ENCODE measurements around the gene TERC. TPM values are rescaled to one million over a fixed set of nuclear protein-coding genes. Genes with fewer than 3 reads are reported as not detected.

Gene TERC
- total and polyA plus RNA-seq, 2 experiments from 2014 or later: 2.0 to 216 TPM

- Histone ChIP-seq H3K4me3 (no peak overlapping the region), H3K9me3 (ENCODE audit: low read depth) (no peaks in the 10 kb centered on the region), H3K36me3 (replicated peaks; ENCODE audit: insufficient read depth, low read depth) (no peaks in the 10 kb centered on the region), H3K4me2 (no peak overlapping the region), H3K9me2 (replicated peaks; ENCODE audit: insufficient read depth) (no peaks in the 10 kb centered on the region), H3K79me2 (no peaks in the 10 kb centered on the region), H3K27me3 (no peaks in the 10 kb centered on the region), H3K27ac (no peak overlapping the region), H2AFZ (no peak overlapping the region), H4K20me1 (ENCODE audit: insufficient read depth, poor library complexity, severe bottlenecking) (no peaks in the 10 kb centered on the region), H3K4me1 (ENCODE audit: insufficient read depth) (no peaks in the 10 kb centered on the region)
- TF ChIP-seq, protein P1, sequence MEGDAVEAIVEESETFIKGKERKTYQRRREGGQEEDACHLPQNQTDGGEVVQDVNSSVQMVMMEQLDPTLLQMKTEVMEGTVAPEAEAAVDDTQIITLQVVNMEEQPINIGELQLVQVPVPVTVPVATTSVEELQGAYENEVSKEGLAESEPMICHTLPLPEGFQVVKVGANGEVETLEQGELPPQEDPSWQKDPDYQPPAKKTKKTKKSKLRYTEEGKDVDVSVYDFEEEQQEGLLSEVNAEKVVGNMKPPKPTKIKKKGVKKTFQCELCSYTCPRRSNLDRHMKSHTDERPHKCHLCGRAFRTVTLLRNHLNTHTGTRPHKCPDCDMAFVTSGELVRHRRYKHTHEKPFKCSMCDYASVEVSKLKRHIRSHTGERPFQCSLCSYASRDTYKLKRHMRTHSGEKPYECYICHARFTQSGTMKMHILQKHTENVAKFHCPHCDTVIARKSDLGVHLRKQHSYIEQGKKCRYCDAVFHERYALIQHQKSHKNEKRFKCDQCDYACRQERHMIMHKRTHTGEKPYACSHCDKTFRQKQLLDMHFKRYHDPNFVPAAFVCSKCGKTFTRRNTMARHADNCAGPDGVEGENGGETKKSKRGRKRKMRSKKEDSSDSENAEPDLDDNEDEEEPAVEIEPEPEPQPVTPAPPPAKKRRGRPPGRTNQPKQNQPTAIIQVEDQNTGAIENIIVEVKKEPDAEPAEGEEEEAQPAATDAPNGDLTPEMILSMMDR (IDR thresholded peaks at IDR 0.05; ENCODE audit: poor library complexity): no peak
- TF ChIP-seq EZH2phosphoT487 (IDR thresholded peaks at IDR 0.05; ENCODE audit: low read depth, severe bottlenecking, unreplicated experiment) (no peak), EZH2 (IDR thresholded peaks at IDR 0.05; ENCODE audit: borderline replicate concordance) (no peak)
- no peak for DNase-seq (ENCODE audit: low spot score)
Observed at GRCh38 chr3:169790219-169790618, 25.4 kb upstream of the TERC start.

- 100% methylated on average over 1 of the region's 1 CpG for WGBS (ENCODE audit: low lambda C conversion rate, missing lambda C conversion rate)
- Histone ChIP-seq H3K27ac (no peak overlapping the region), H3K27me3 (no peaks in the 10 kb centered on the region), H3K4me2 (no peak overlapping the region), H4K20me1 (ENCODE audit: insufficient read depth, poor library complexity, severe bottlenecking) (no peaks in the 10 kb centered on the region), H3K9me2 (replicated peaks; ENCODE audit: insufficient read depth) (no peaks in the 10 kb centered on the region), H3K4me1 (ENCODE audit: insufficient read depth) (no peaks in the 10 kb centered on the region), H3K4me3 (no peak overlapping the region), H2AFZ (no peak overlapping the region), H3K79me2 (no peaks in the 10 kb centered on the region), H3K9me3 (ENCODE audit: low read depth) (no peaks in the 10 kb centered on the region), H3K36me3 (replicated peaks; ENCODE audit: insufficient read depth, low read depth) (no peaks in the 10 kb centered on the region)
- no peak for DNase-seq (ENCODE audit: low spot score)
- TF ChIP-seq EZH2phosphoT487 (IDR thresholded peaks at IDR 0.05; ENCODE audit: low read depth, severe bottlenecking, unreplicated experiment) (no peak), EZH2 (IDR thresholded peaks at IDR 0.05; ENCODE audit: borderline replicate concordance) (no peak)
- TF ChIP-seq, protein P1 (IDR thresholded peaks at IDR 0.05; ENCODE audit: poor library complexity): no peak
Observed at GRCh38 chr3:169787791-169788190, 22.9 kb upstream of the TERC start.

GRCh38 chr3:169787120-169787519 is 22.3 kb upstream of the TERC start:
- H3K9me2 ChIP-seq (replicated peaks; ENCODE audit: insufficient read depth): no peaks in the 10 kb centered on the region
- H3K4me2 ChIP-seq: no peak overlapping the region
- H3K36me3 ChIP-seq (replicated peaks; ENCODE audit: insufficient read depth, low read depth): no peaks in the 10 kb centered on the region
- no peak for DNase-seq (ENCODE audit: low spot score)
- no peaks in the 10 kb centered on the region for H3K27me3 ChIP-seq
- H3K79me2 ChIP-seq: no peaks in the 10 kb centered on the region
- no peaks in the 10 kb centered on the region for H4K20me1 ChIP-seq (ENCODE audit: insufficient read depth, poor library complexity, severe bottlenecking)
- H2AFZ ChIP-seq: no peak overlapping the region
- H3K9me3 ChIP-seq (ENCODE audit: low read depth): no peaks in the 10 kb centered on the region
- no peak overlapping the region for H3K27ac ChIP-seq
- TF ChIP-seq, protein P1 (IDR thresholded peaks at IDR 0.05; ENCODE audit: poor library complexity): no peak
- TF ChIP-seq EZH2 (IDR thresholded peaks at IDR 0.05; ENCODE audit: borderline replicate concordance) (no peak), EZH2phosphoT487 (IDR thresholded peaks at IDR 0.05; ENCODE audit: low read depth, severe bottlenecking, unreplicated experiment) (no peak)
- WGBS (ENCODE audit: low lambda C conversion rate, missing lambda C conversion rate): 99% methylated on average over 4 of the region's 4 CpGs
- H3K4me3 ChIP-seq: no peak overlapping the region
- no peaks in the 10 kb centered on the region for H3K4me1 ChIP-seq (ENCODE audit: insufficient read depth)

All from hepatocyte (in vitro differentiated cells).